H1 (cell line): ENCODE measurements around the gene MCC. TPM values are rescaled to one million over a fixed set of nuclear protein-coding genes. Genes with fewer than 3 reads are reported as not detected.

ENCODE experiments used
- CTCF ChIA-PET: fragments of 300-600 bp; sonication (Branson Sonifier 250); formaldehyde crosslinking; loops from one replicate; lab custom pipeline; 2021; ENCODE audit not compliant: partially characterized antibody; lab: Charles Lee
- POLR2A ChIA-PET: fragments of 300-600 bp; sonication (Branson Sonifier 250); formaldehyde crosslinking; loops from one replicate; lab custom pipeline; 2021; ENCODE audit warnings: inconsistent platforms; ENCODE audit not compliant: partially characterized antibody; lab: Charles Lee
- DNase-seq, 2 experiments: peaks; one replicate each; pipeline versions ENCODE4 v3.0.0 to v3.0.0-alpha.2; 2010 to 2022; ENCODE audit warnings: low spot score in 2 of 2, low read depth in 1 of 2, mixed read lengths in 1 of 2
- FAIRE-seq: peaks from 2 replicates; lab custom pipeline; 2011; peaks lifted over from hg19 to GRCh38; lab: Jason Lieb, UNC
- H2AFZ ChIP-seq: 2 replicates; pipeline ENCODE4 v1.8.1; 2012; ENCODE audit warnings: low read length, inconsistent platforms
- H2AK5ac ChIP-seq: 2 replicates; pipeline ENCODE4 v1.6.1; 2013; ENCODE audit warnings: low read depth, low read length
- H2BK120ac ChIP-seq: replicated peaks from 2 replicates; pipeline ENCODE3; 2013; ENCODE audit warnings: low read depth, low read length, inconsistent platforms
- H2BK12ac ChIP-seq: 2 replicates; pipeline ENCODE4 v1.6.1; 2013; ENCODE audit warnings: low read depth, low read length
- H2BK15ac ChIP-seq: 2 replicates; pipeline ENCODE4 v1.6.1; 2013; ENCODE audit warnings: low read length
- H2BK20ac ChIP-seq: 2 replicates; pipeline ENCODE4 v1.6.1; 2013; ENCODE audit warnings: low read length
- H2BK5ac ChIP-seq: 2 replicates; pipeline ENCODE4 v1.6.1; 2013; ENCODE audit warnings: low read depth, low read length
- H3K14ac ChIP-seq: 2 replicates; pipeline ENCODE4 v1.6.1; 2013; ENCODE audit warnings: inconsistent platforms; ENCODE audit not compliant: insufficient read length
- H3K18ac ChIP-seq: 2 replicates; pipeline ENCODE4 v1.6.1; 2013; ENCODE audit warnings: low read length; ENCODE audit errors: extremely low read depth
- H3K23ac ChIP-seq: 2 replicates; pipeline ENCODE4 v1.6.1; 2013; ENCODE audit warnings: inconsistent platforms; ENCODE audit not compliant: insufficient read length
- H3K23me2 ChIP-seq: 2 replicates; pipeline ENCODE4 v1.6.1; 2013; ENCODE audit warnings: low read depth, low read length
- H3K27ac ChIP-seq: 2 replicates; pipeline ENCODE4 v1.6.1; 2011; ENCODE audit warnings: low read depth, low read length, inconsistent platforms
- H3K27me3 ChIP-seq, 4 experiments: replicated peaks in 1 of 4; 1 replicate in 1 of 4; 2 replicates in 3 of 4; pipeline versions ENCODE4 v1.6.1 to v1.8.1; 2011 to 2013; ENCODE audit warnings: low read length in 3 of 4, mild to moderate bottlenecking in 3 of 4, inconsistent platforms in 2 of 4, mixed read lengths in 2 of 4, moderate library complexity in 1 of 4; ENCODE audit not compliant: control insufficient read depth in 3 of 4, insufficient read depth in 3 of 4; ENCODE audit errors: extremely low read depth in 1 of 4
- H3K36me3 ChIP-seq, 4 experiments: 2 replicates each; pipeline versions ENCODE4 v1.6.1 to v1.8.1; 2011 to 2013; ENCODE audit warnings: mild to moderate bottlenecking in 4 of 4, low read length in 3 of 4, moderate library complexity in 2 of 4, control low read depth in 1 of 4, inconsistent platforms in 1 of 4; ENCODE audit not compliant: insufficient read depth in 4 of 4, control insufficient read depth in 2 of 4
- H3K4ac ChIP-seq: replicated peaks from 2 replicates; pipeline ENCODE3; 2013; ENCODE audit warnings: low read length, low read depth, mixed read lengths, inconsistent platforms; ENCODE audit not compliant: insufficient read length
- H3K4me1 ChIP-seq, 4 experiments: replicated peaks in 1 of 4; 1 replicate in 1 of 4; 2 replicates in 3 of 4; pipeline versions ENCODE4 v1.6.1 to v1.8.1; 2011 to 2013; ENCODE audit warnings: low read length in 3 of 4, inconsistent platforms in 2 of 4, mixed read lengths in 1 of 4; ENCODE audit not compliant: insufficient read depth in 4 of 4, control insufficient read depth in 3 of 4
- H3K4me2 ChIP-seq, 2 experiments: 2 replicates each; pipeline versions ENCODE4 v1.6.1 to v1.8.1; 2011 to 2013; ENCODE audit warnings: low read depth in 2 of 2, low read length in 2 of 2, control low read depth in 1 of 2, inconsistent platforms in 1 of 2, mild to moderate bottlenecking in 1 of 2; ENCODE audit not compliant: insufficient read depth in 1 of 2
- H3K4me3 ChIP-seq, 4 experiments: fragments of 200-600, 300-600 bp in 1 of 4; sonication (generic), shearing (Covaris generic), sonication (Bioruptor Twin) in 1 of 4; 2 replicates each; pipeline versions ENCODE4 v1.5.1 to v1.8.1; 2011 to 2016; ENCODE audit warnings: low read length in 4 of 4, low read depth in 3 of 4, control low read depth in 2 of 4, inconsistent platforms in 2 of 4, mild to moderate bottlenecking in 2 of 4, mixed read lengths in 1 of 4, moderate library complexity in 1 of 4; ENCODE audit not compliant: insufficient read depth in 2 of 4; ENCODE audit errors: extremely low read depth in 1 of 4
- H3K56ac ChIP-seq: replicated peaks from 2 replicates; pipeline ENCODE3; 2013; ENCODE audit warnings: low read depth, mild to moderate bottlenecking, mixed read lengths, low read length, inconsistent platforms; ENCODE audit not compliant: insufficient read length
- H3K79me1 ChIP-seq: 2 replicates; pipeline ENCODE4 v1.6.1; 2013; ENCODE audit warnings: low read depth, low read length, control low read depth
- H3K79me2 ChIP-seq, 2 experiments: 2 replicates each; pipeline versions ENCODE4 v1.6.1 to v1.8.1; 2012 to 2013; ENCODE audit warnings: low read length in 2 of 2, mild to moderate bottlenecking in 2 of 2, inconsistent platforms in 1 of 2; ENCODE audit not compliant: insufficient read depth in 2 of 2, control insufficient read depth in 1 of 2
- H3K9ac ChIP-seq, 4 experiments: replicated peaks in 1 of 4; 1 replicate in 1 of 4; 2 replicates in 3 of 4; pipeline versions ENCODE4 v1.6.1 to v1.8.1; 2011 to 2013; ENCODE audit warnings: low read depth in 3 of 4, low read length in 3 of 4, control low read depth in 2 of 4, mild to moderate bottlenecking in 2 of 4, moderate library complexity in 2 of 4, inconsistent platforms in 1 of 4; ENCODE audit errors: extremely low read depth in 1 of 4
- H3K9me3 ChIP-seq, 2 experiments: 2 replicates each; pipeline versions ENCODE4 v1.6.1 to v1.8.1; 2012 to 2013; ENCODE audit warnings: mild to moderate bottlenecking in 2 of 2, moderate library complexity in 2 of 2, control low read depth in 1 of 2, inconsistent platforms in 1 of 2, low read depth in 1 of 2, low read length in 1 of 2, mixed read lengths in 1 of 2; ENCODE audit not compliant: insufficient read depth in 2 of 2
- H4K20me1 ChIP-seq, 2 experiments: replicated peaks in 1 of 2; 2 replicates each; pipeline versions ENCODE3 to v1.8.1; 2011 to 2013; ENCODE audit warnings: inconsistent platforms in 2 of 2, low read length in 2 of 2, mild to moderate bottlenecking in 1 of 2; ENCODE audit not compliant: insufficient read depth in 2 of 2, control insufficient read depth in 1 of 2
- H4K5ac ChIP-seq: 2 replicates; pipeline ENCODE4 v1.6.1; 2013; ENCODE audit warnings: low read length, low read depth, mixed read lengths, inconsistent platforms; ENCODE audit not compliant: insufficient read length
- H4K8ac ChIP-seq: 2 replicates; pipeline ENCODE4 v1.8.0; 2013; ENCODE audit warnings: mild to moderate bottlenecking, moderate library complexity, low read length, inconsistent platforms; ENCODE audit not compliant: insufficient read depth; ENCODE audit errors: extremely low read depth
- H4K91ac ChIP-seq: replicated peaks from 2 replicates; pipeline ENCODE3; 2013; ENCODE audit warnings: low read length, mixed read lengths, inconsistent platforms; ENCODE audit not compliant: insufficient read length
- WGBS, 2 experiments: shearing (Covaris generic) in 1 of 2; methylation state at CpG; one replicate each; pipeline versions ENCODE4 v1.1.6 to v1.1.7; 2013 to 2015; ENCODE audit warnings: low lambda C conversion rate in 2 of 2, mixed read lengths in 2 of 2, inconsistent platforms in 1 of 2, low coverage in 1 of 2, missing lambda C conversion rate in 1 of 2; ENCODE audit not compliant: insufficient replicate concordance in 2 of 2, insufficient coverage in 1 of 2, insufficient read length in 1 of 2; ENCODE audit errors: extremely low coverage in 1 of 2, missing lambda C conversion rate in 1 of 2; 5-methylcytosine and 5-hydroxymethylcytosine counted together
- polyA plus RNA-seq, 7 experiments: library from polyadenylated mRNA; depleted of rRNA in 3 of 7; stranded (reverse) in 5 of 7; unstranded in 2 of 7; fragments of >200 nt in 5 of 7; fragments of 200-250 nt in 2 of 7; gene quantifications; 1 replicate in 5 of 7; 2 replicates in 1 of 7; 4 replicates in 1 of 7; pipeline versions ENCODE4 v1.2.1 to v1.2.3, GENCODE V29; 2011 to 2013; ENCODE audit warnings: missing spikeins in 2 of 7, mixed read lengths in 2 of 7
- total RNA-seq: library from RNA; stranded (reverse); fragmentation: NEBNext Ultra II Directional; extraction: Animal tissue kit (Norgen Biotek cat#: 25700); gene quantifications from 2 replicates; pipeline ENCODE4 v1.2.1, GENCODE V29; 2021

The MCC gene
- total and polyA plus RNA-seq, 2 of the 8 experiments (the other 6 are each of a cell fraction or from before 2014, with no cell fraction given), result 2.6 to 18.3 TPM

DNA sequence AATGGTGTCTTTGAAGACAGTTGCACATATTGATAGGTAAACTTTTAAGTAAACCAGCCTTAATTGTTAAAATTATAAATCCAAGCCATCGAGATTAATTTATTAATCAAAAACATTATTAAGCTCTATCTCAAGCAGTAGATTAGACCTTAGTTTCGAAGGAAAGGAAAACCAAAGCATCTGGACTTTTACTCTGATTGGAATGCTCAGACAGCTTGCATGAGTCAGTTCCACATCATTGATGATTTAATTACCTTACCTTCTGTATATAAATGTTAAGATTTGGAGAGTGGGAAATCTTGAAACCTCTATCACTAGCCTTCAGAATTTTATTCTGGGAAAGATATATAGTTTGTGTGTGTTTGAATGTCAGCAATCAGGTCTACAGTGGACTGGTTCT lies 487.8 kb downstream of the MCC start:
- Histone ChIP-seq H2AK5ac (no peak overlapping the region), H4K91ac (no peak overlapping the region), H2BK5ac (no peak overlapping the region), H3K27ac (no peak overlapping the region), H3K36me3 (peaks cover 3 to 56% (median 25%) of the 10 kb centered on the region in 4 experiments), H4K20me1 (peaks cover 0 to 8% of the 10 kb centered on the region in 2 experiments), H2BK12ac (no peak overlapping the region), H3K23me2 (no peaks in the 10 kb centered on the region), H4K5ac (no peak overlapping the region), H3K79me1 (no peaks in the 10 kb centered on the region), H3K18ac (no peak overlapping the region), H3K4ac (no peak overlapping the region), H3K27me3 (no peaks in the 10 kb centered on the region), H3K56ac (no peak overlapping the region), H3K79me2 (peaks cover 0 to 39% of the 10 kb centered on the region in 2 experiments; a peak in 3 of 4 replicates), H3K23ac (no peak overlapping the region), H3K14ac (no peak overlapping the region), H4K8ac (no peak overlapping the region), H2BK20ac (no peak overlapping the region), H3K4me2 (no peak overlapping the region), H3K4me3 (no peak overlapping the region), H3K4me1 (no peaks in the 10 kb centered on the region; a peak in 1 of 7 replicates), H2AFZ (no peak overlapping the region), H3K9me3 (no peaks in the 10 kb centered on the region), H2BK15ac (no peak overlapping the region), H2BK120ac (no peak overlapping the region), H3K9ac (no peak overlapping the region)
- FAIRE-seq (no peak), DNase-seq (no peak)
- ChIA-PET POLR2A (no interaction called here), CTCF (no interaction called here)
- 91% methylated on average over 2 of the region's 2 CpGs; no CpG with 5 or more reads in 1 of the 2 experiments for WGBS, 2 experiments
